Pancreas (tissue), 10 donors: ENCODE measurements around the gene CDS2. TPM values are rescaled to one million over a fixed set of nuclear protein-coding genes. Genes with fewer than 3 reads are reported as not detected.

Experiments
- ATAC-seq, 4 donors: fragments of 200-7000 bp; cut with Tn5 transposase; one replicate each; pipeline versions ENCODE4 v1.8.0 to v1.9.1; 2020; ENCODE audit warnings: mild to moderate bottlenecking in 4 of 4, moderate library complexity in 4 of 4
- DNase-seq, 6 donors: peaks; one replicate each; pipeline ENCODE4 v3.0.0-alpha.2; 2020
- FAIRE-seq: peaks from 2 replicates; lab custom pipeline; 2012; peaks lifted over from hg19 to GRCh38; lab: Jason Lieb, UNC
- H3K27ac ChIP-seq, 4 donors: fragments of 200-600 bp; sonication (generic); 1 replicate in 3 of 4; 2 replicates in 1 of 4; pipeline versions ENCODE4 v1.5.0 to v1.8.0; 2020
- H3K27me3 ChIP-seq, 4 donors: fragments of 200-600 bp; one replicate each; pipeline ENCODE4 v1.8.0; 2021
- H3K36me3 ChIP-seq, 3 donors: fragments of 200-600 bp; sonication (generic) in 1 of 3; one replicate each; pipeline versions ENCODE4 v1.5.0 to v1.8.0; 2020 to 2021
- H3K4me1 ChIP-seq, 3 donors: fragments of 200-600 bp; one replicate each; pipeline ENCODE4 v1.8.0; 2021
- H3K4me3 ChIP-seq, 4 donors: fragments of 200-600 bp; sonication (generic) in 2 of 4; one replicate each; pipeline versions ENCODE4 v1.5.0 to v1.8.0; 2020 to 2021
- H3K9me3 ChIP-seq, 4 donors: fragments of 200-600 bp; one replicate each; pipeline ENCODE4 v1.8.0; 2021
- CTCF ChIP-seq, 4 donors: fragments of 200-600 bp; sonication (generic) in 3 of 4; IDR thresholded peaks; one replicate each; pipeline versions ENCODE4 v1.5.0 to v1.8.0; 2021; ENCODE audit warnings: antibody characterized with exemption in 4 of 4
- WGBS, 2 donors: extraction: QIAGEN DNeasy Blood & Tissue Kit; methylation state at CpG; one replicate each; pipeline ENCODE4 v1.1.7; 2013; 5-methylcytosine and 5-hydroxymethylcytosine counted together
- intact Hi-C, 3 donors: fragments of 100-400 bp; cut with DNase I; formaldehyde crosslinking; loops; one replicate each; pipeline versions ENCODE4 v1.11.1 to v1.14.2; 2022
- polyA plus RNA-seq, 2 donors: library from polyadenylated mRNA; stranded (reverse); fragments of 200-250 nt; gene quantifications; one replicate each; pipeline ENCODE4 v1.2.3, GENCODE V29; 2013
- total RNA-seq, 6 donors: library from RNA; stranded (reverse); fragmentation: NEBNext Ultra II Directional in 4 of 6; extraction: Animal tissue kit (Norgen Biotek cat#: 25700) in 4 of 6; gene quantifications; one replicate each; pipeline versions ENCODE4 v1.2.1 to v1.2.4, GENCODE V29; 2021 to 2023
- donor health status: healthy with polysubstance abuse.
- donor health status: DM: no; HTN: no; CAD: no; lungs with moderate emphysema.
- donor health status: DM: no; HTN: no; CAD: no.
- donor health status: control.
- donor health status: control.
- donor health status: Bipolar disorder and iron deficiency.
- donor health status: DM: yes; HTN: yes; CAD: no.
- donor health status: DM: no; HTN: no; CAD: no.
- donor health status: DM: no; HTN: no; CAD: no.
- donor health status: DM: yes; HTN: yes; CAD: no.

The CDS2 gene
- total and polyA plus RNA-seq, 8 donors, result 4.6 to 27.1 (median 14.6) TPM

DNA sequence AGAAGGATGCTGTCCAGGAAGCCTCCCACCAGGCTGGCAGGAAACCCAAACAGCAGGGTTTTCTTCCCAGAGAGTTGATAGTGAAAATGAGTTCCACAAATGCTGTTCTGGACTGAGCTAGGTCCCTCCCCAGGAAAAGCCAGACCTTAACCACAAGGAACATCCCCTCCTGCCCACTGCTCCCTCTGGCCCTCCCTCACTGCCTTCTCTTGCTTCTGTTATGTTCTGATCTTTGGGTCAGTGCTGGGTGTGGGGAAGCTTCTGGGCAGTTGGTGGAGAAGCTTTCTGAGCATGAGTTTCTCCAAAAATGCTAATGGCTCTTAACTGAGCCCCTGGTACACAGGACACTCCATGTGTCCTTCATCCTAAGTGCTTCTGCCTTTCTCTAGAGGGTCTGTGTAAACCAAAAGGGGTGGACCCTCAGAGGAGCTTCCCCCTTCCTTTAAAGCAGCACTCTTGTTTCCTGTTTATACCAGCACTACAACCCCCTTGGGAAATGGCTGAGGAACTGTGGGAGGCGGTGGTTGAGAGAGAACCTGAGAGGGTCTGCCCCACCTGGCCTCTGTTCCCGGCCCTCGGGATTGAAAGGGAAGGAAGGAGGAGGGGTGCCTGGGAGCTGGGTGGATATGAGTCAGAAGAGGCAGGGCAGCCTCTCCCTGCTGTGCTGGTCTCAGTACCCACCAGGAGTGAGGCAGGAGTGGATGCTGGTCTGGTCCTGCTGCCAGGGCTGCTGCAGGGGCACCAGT, 42.0 kb downstream of the CDS2 start:
- Histone ChIP-seq H3K4me3 (no peak overlapping the region), H3K36me3 (no peaks in the 10 kb centered on the region), H3K27me3 (no peaks in the 10 kb centered on the region), H3K9me3 (no peaks in the 10 kb centered on the region), H3K27ac (no peak overlapping the region), H3K4me1 (no peaks in the 10 kb centered on the region)
- ATAC-seq (peak in 3 of 4 donors; percentile 41 to 47 (median 46)), FAIRE-seq (no peak), DNase-seq (no peak)
- TF ChIP-seq CTCF (IDR thresholded peaks at IDR 0.05), result no peak
- intact Hi-C loops, result no loop called here
- WGBS, 2 donors, result 53 to 56% methylated on average over 3 of the region's 3 CpGs

- no peak for DNase-seq
- no peak for TF ChIP-seq CTCF (IDR thresholded peaks at IDR 0.05)
- ATAC-seq, result no peak
- 81 to 84% methylated on average over 8 of the region's 8 CpGs for WGBS, 2 donors
- H3K36me3 ChIP-seq, result no peaks in the 10 kb centered on the region
- intact Hi-C loops, result no loop called here
- no peaks in the 10 kb centered on the region for H3K4me1 ChIP-seq
- H3K27me3 ChIP-seq, result no peaks in the 10 kb centered on the region
- H3K27ac ChIP-seq, result peak overlapping the region in 1 of 4 donors; percentile 10
- no peaks in the 10 kb centered on the region for H3K9me3 ChIP-seq
- FAIRE-seq, result no peak
- no peak overlapping the region for H3K4me3 ChIP-seq
These were observed 43.5 kb downstream of the CDS2 start for GRCh38 chr20:5170341-5170740.

- peak in 1 of 6 donors; percentile 8 for DNase-seq
- intact Hi-C loops, result no loop called here
- Histone ChIP-seq H3K27me3 (no peaks in the 10 kb centered on the region), H3K4me3 (no peak overlapping the region), H3K27ac (no peak overlapping the region), H3K36me3 (no peaks in the 10 kb centered on the region), H3K9me3 (no peaks in the 10 kb centered on the region), H3K4me1 (no peaks in the 10 kb centered on the region)
- FAIRE-seq, result no peak
- no peak for TF ChIP-seq CTCF (IDR thresholded peaks at IDR 0.05)
- WGBS, 2 donors, result 74 to 78% methylated on average over 14 of the region's 14 CpGs
- peak in 3 of 4 donors; percentile 22 to 75 (median 63) for ATAC-seq
These were observed 44.4 kb downstream of the CDS2 start for GRCh38 chr20:5171064-5171789.

GRCh38 chr20:5171790-5172164, 45.0 kb downstream of the CDS2 start:
- Histone ChIP-seq H3K27ac (no peak overlapping the region), H3K36me3 (no peaks in the 10 kb centered on the region), H3K27me3 (no peaks in the 10 kb centered on the region), H3K4me3 (no peak overlapping the region), H3K4me1 (no peaks in the 10 kb centered on the region), H3K9me3 (no peaks in the 10 kb centered on the region)
- intact Hi-C loops, result no loop called here
- FAIRE-seq, result no peak
- DNase-seq, result no peak
- TF ChIP-seq CTCF (IDR thresholded peaks at IDR 0.05), result no peak
- no peak for ATAC-seq
- 76 to 78% methylated on average over 4 of the region's 4 CpGs for WGBS, 2 donors

DNA sequence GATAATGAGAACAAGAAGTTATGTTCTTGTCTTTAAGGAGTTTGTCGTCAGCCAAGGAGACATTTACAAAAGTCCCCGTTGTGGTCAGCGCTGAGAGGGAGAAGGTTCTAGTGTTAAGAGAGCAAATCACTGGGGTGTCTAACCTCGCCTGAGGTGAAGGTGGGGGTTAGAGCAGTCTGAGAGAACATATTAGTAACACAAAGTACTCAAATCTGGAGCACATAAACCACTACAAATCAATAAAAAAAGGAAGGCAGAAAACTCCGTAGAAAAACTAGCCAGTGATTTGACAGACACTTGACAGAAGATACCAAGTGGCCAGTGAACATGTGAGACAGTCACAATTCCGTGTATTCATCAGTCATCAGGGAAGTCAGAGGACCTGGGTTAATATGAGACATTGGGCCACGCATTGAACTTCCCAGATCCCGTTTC, 45.4 kb downstream of the CDS2 start:
- no peaks in the 10 kb centered on the region for H3K27me3 ChIP-seq
- H3K9me3 ChIP-seq, result no peaks in the 10 kb centered on the region
- FAIRE-seq (no peak), DNase-seq (no peak), ATAC-seq (no peak)
- no peak overlapping the region for H3K4me3 ChIP-seq
- intact Hi-C loops, result no loop called here
- H3K27ac ChIP-seq, result no peak overlapping the region
- TF ChIP-seq CTCF (IDR thresholded peaks at IDR 0.05), result no peak
- WGBS, 2 donors, result 70 to 73% methylated on average over 8 of the region's 8 CpGs
- no peaks in the 10 kb centered on the region for H3K36me3 ChIP-seq
- H3K4me1 ChIP-seq, result no peaks in the 10 kb centered on the region
